HG03460 (cell line): ENCODE measurements around the gene EPHA7.

Source experiments
- ATAC-seq: cut with Tn5 transposase; IDR thresholded peaks from one replicate; pipeline ENCODE4 v1.9.1; 2021; ENCODE audit not compliant: unreplicated experiment

EPHA7 gene

GRCh38 chr6:93419304-93420162, at the start of gene EPHA7:
Gene EPHA7, minus strand, starts transcription at chr6:93419559. Its CDS starts 218 bp downstream, at chr6:93419341.
- peak; percentile 93 for ATAC-seq

- ATAC-seq = no peak
Measured at GRCh38 chr6:93468291-93468690, 48.9 kb upstream of the EPHA7 start.

GRCh38 chr6:93454533-93454932, 35.2 kb upstream of the EPHA7 start:
- no peak for ATAC-seq

- peak; percentile 86 for ATAC-seq
Measured at GRCh38 chr6:93453956-93454355, 34.6 kb upstream of the EPHA7 start.

DNA sequence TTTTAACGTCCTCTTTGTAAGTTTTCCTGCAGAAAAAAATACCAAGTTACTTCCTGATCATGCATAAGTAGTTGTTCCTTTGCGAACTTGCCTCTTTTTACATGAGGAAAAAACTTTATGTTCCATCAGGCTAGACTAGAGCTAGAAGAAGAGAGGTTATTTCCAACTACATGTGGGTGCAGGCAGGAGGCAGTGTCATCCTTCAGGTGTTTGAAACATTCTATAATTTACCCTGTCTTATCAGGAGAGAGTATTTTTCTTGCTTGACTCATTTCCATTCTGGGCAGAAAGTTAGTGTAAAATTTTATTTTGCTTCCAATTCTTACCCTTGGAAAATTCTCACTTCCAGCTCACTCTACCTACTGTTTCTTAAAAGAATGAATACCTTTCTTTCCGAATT, 28.5 kb upstream of the EPHA7 start:
- no peak for ATAC-seq

DNA sequence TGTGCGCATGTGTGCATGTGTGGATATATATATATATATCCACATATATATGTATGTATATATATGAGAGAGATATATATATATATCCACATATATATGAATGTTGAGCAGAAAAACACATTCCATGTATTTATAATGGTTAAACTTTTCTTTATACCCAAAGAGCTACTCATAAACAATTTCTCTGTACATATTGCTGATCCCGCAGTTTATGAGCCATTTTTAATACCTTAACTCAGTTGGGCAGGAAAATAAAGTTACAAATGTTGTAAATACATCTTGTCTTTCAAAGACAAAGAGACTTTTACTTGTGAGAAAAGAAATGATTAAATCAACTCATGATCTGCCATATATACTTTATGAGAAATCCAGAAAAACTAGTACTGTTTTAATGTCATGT, 18.1 kb upstream of the EPHA7 start:
- ATAC-seq = no peak

DNA sequence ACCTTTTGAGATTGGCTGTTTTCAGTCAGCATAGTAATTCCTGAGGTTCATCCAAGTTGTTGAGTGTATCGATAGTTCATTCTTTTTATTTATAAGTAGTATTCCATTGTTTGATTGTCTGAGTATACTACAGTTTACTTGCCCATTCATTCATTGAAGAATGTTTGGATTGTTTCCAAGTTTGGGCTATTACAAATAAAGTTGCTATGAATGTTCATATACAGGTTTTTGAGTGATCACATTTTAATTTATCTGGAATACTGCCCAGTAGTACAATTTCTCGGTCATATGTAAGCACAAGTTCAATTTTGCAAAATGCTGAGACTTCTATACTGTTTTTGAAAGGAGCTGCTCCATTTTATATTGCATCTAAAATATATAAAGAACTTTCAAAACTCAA, 14.2 kb upstream of the EPHA7 start:
- ATAC-seq = no peak

- ATAC-seq = no peak
Measured at GRCh38 chr6:93424303-93425064, 5.1 kb upstream of the EPHA7 start.

- no peak for ATAC-seq
Measured at GRCh38 chr6:93423542-93423941, 4.2 kb upstream of the EPHA7 start.

GRCh38 chr6:93420163-93420795, 920 bp upstream of the EPHA7 start:
- no peak for ATAC-seq

DNA sequence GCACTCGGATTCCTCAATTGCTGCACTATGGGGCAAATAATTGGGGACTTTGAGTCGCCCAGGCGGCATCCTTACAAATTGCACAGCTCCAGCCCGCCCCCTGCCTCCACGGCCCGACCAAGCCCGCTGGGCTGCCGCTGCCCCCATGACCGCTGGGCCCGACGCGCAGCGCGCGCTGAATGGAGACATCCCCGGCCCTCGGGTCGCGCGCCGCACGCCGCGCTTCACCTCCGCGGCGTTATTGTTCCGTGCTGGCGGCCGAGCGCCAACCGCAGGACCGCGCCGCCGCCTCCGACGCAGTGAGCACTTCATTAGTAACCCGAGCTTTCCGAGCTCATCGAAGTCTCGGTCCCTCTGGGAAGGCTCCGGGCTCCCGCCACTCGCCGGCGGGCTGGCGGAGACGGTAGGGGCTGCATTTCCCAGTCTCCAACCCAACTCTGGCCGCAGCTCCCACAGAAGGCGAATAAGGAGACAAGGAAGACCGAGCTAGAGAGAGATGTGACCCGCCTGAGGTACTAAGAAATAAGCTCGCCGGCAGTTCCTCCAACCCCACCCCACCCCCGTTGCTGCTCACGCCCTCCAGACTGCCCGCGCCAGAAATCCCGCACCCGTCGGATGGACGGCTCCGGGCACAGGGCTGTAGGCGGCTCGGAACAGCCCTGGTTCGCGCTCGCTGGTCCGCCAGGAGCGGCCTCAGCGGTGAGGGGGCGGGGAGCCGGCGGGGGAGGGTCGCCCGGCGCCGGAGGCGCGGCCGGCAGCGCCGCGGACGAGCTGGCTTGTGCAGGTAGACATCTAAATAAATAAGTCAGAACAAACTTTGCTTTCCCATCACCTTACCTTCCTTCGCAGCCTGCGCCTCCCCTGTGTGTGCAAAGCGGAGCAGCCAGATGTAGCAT, 703 bp downstream of the EPHA7 start:
- no peak for ATAC-seq

GRCh38 chr6:93418033-93418407, 1.3 kb downstream of the EPHA7 start:
- ATAC-seq = no peak

DNA sequence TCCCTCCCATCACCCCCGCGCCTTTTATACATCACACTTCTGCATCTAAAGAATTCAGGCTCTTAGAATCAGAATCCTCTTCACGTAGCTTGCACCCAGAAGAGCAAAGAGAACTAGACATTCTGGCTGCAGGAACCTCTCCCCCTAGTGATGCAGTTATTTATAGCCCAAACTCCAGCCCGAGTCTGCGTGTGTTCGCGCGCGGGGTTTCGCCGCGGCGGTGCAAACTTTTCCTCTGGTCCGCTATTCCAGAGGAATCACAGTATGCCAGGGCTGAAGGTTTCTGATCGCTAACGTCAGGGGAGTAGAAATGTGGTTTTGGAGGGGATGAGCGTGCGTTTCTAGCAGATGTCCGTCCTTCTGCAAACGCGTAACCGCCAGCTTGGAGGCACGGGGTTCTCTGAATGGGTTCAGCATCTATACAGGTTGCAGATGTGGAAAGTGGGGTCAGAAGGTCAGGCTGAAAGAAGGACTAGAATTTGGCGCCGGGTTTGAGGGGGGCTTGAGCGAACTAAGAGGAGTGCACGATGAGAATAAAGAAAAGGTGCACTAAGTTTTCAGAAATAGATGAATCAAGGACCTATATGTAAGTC, 1.8 kb downstream of the EPHA7 start:
- ATAC-seq = no peak

GRCh38 chr6:93416571-93417420, 2.6 kb downstream of the EPHA7 start:
- no peak for ATAC-seq

DNA sequence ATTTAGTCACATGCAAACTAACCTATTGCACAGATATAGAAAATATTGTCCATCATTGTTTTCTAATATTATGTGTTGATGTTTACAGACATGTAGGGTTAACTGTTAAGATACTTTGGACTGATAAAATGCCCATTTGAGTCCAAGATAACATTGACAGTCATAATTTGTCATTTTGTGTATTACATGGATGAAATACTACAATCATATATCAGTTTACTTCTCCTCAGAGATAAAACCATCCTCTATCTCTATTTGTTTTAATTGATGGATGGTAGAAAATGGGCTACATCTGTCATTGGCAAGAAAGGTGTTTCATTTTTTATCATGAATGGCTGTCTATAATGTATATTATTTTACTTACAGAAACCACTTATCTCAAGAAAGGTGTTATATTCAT, 6.2 kb downstream of the EPHA7 start:
- no peak for ATAC-seq

DNA sequence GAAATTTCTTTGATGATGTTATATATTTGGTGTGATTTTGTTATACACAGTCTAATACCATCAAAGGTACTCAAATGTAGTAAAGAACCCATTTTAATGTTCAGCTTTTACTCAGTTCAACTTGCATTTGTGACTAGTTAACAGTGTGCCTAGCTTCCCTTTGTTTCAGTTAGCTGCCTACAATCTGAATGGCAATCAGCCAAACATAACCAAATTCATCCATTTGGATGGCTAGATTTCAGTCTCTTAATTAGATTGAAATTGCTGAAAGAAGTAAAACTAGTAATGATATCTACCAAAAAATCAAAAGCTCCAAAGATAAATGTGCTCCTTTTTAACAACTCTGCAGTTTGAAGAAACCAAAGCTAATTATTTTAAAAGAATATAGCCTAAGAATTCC, 6.9 kb downstream of the EPHA7 start:
- ATAC-seq = no peak

DNA sequence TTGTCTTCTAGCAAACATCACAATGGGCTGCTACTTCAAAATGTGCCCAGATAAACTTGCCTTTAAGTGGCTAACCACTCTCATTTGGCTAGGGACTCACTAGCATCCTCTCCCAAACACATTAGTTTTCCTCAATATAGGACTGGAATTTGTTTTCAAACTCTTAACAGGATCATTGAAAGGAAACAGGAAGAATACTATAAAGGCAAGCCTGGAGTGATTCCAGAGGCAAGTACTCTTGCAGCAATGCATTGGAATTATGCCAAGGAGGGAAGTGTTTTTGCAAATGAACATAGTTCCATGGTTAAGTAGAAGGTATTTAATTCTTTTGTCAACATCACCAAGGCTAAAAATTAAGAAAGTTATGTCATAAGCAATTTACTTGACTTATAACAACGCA, 12.2 kb downstream of the EPHA7 start:
- no peak for ATAC-seq

GRCh38 chr6:93403390-93403789, 16.0 kb downstream of the EPHA7 start:
- ATAC-seq = no peak

DNA sequence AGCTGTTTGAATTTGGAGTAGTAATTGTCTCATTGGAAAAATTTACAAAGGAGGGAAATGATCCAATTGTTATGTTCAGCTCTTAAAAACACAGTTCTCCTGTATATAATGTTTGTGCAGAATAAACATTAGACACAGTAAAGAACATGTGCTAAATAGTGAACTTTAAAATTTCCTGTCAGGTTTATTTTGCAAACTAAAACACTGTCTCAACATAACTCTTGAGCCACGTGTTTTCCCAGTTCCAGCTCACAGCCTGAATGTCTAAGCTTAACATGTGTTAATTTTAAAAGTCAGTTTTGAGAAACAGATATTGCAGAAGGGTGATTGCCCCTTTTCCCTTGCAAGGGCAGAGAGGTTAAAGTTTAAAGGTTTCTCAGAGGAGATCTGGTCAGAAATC, 20.6 kb downstream of the EPHA7 start:
- ATAC-seq = no peak

GRCh38 chr6:93394471-93394870, 24.9 kb downstream of the EPHA7 start:
- no peak for ATAC-seq
